Fibroblast of lung (primary cell): ENCODE data around the gene WDR35.

ENCODE experiments used
- EZH2 ChIP-seq: IDR thresholded peaks from 2 replicates; pipeline ENCODE4 v1.5.1; 2012; ENCODE audit warnings: low read length, control low read depth, mild to moderate bottlenecking; ENCODE audit errors: missing control alignments
- TF ChIP-seq, protein P1 (sequence below), 2 donors: IDR thresholded peaks in 1 of 2; conservative IDR thresholded peaks in 1 of 2; 1 replicate in 1 of 2; 2 replicates in 1 of 2; pipeline ENCODE4 v1.5.1; 2011 to 2012; ENCODE audit warnings: low read length in 2 of 2, control low read depth in 1 of 2, inconsistent platforms in 1 of 2, low read depth in 1 of 2, mild to moderate bottlenecking in 1 of 2

DNA sequence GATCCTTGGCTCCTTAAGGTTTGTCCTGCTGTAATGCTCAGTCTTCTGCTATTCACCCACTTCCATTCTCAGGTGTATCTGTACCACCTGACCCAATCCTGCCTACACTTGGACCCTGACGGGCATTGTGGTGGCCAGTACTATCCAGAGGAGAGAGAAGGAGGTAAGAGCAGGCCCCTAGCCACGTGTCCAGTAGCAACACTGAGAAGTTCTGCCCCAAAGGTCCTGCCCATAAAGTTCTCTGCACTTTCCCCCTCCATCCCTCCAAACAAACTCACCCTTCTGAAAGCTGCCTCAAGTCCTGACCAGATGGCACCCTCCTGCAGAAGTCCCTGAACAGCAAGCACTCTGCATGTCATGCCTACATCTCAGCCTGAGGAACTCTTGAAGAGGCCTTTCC is 106.4 kb downstream of the WDR35 start:
- TF ChIP-seq, protein P1, sequence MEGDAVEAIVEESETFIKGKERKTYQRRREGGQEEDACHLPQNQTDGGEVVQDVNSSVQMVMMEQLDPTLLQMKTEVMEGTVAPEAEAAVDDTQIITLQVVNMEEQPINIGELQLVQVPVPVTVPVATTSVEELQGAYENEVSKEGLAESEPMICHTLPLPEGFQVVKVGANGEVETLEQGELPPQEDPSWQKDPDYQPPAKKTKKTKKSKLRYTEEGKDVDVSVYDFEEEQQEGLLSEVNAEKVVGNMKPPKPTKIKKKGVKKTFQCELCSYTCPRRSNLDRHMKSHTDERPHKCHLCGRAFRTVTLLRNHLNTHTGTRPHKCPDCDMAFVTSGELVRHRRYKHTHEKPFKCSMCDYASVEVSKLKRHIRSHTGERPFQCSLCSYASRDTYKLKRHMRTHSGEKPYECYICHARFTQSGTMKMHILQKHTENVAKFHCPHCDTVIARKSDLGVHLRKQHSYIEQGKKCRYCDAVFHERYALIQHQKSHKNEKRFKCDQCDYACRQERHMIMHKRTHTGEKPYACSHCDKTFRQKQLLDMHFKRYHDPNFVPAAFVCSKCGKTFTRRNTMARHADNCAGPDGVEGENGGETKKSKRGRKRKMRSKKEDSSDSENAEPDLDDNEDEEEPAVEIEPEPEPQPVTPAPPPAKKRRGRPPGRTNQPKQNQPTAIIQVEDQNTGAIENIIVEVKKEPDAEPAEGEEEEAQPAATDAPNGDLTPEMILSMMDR (conservative IDR thresholded peaks at IDR 0.05 in 1 of 2, IDR thresholded peaks at IDR 0.05 in 1 of 2; ENCODE audit: low read depth in 1 of 2, low read length in 2 of 2) = no peak
- no peak for TF ChIP-seq EZH2
